CD4-positive, alpha-beta T cell (primary cell): ENCODE results near the gene PDZD8. TPM values are rescaled to one million over a fixed set of nuclear protein-coding genes. Genes with fewer than 3 reads are reported as not detected.

Experiments
- ATAC-seq: fragments of 200-7000 bp; cut with Tn5 transposase; one replicate; pipeline ENCODE4 v1.10.0; 2022; ENCODE audit warnings: mild to moderate bottlenecking; ENCODE audit not compliant: poor library complexity
- CTCF ChIA-PET: fragments of 350-600 bp; sonication (Branson Sonifier 250); formaldehyde crosslinking; loops from one replicate; lab custom pipeline; 2021; ENCODE audit warnings: antibody characterized with exemption, inconsistent platforms; lab: Charles Lee
- POLR2A ChIA-PET: fragments of 350-600 bp; sonication (Branson Sonifier 250); formaldehyde crosslinking; loops from one replicate; lab custom pipeline; 2021; ENCODE audit warnings: antibody characterized with exemption, inconsistent platforms; lab: Charles Lee
- DNase-seq, 14 experiments: peaks; one replicate each; pipeline ENCODE4 v3.0.0-alpha.2; 2013 to 2020; ENCODE audit warnings: mixed read lengths in 2 of 14
- H3K27ac ChIP-seq, 2 donors: one replicate each; pipeline versions ENCODE4 v1.5.1 to v1.7.0; 2013; ENCODE audit warnings: low read length in 2 of 2, low read depth in 1 of 2, mild to moderate bottlenecking in 1 of 2
- H3K27me3 ChIP-seq, 2 experiments: 1 replicate in 1 of 2; 2 replicates in 1 of 2; pipeline versions ENCODE4 v1.6.1 to v1.7.0; 2013; ENCODE audit warnings: low read length in 2 of 2, control low read depth in 1 of 2, mild to moderate bottlenecking in 1 of 2, moderate library complexity in 1 of 2; ENCODE audit not compliant: insufficient read depth in 2 of 2, control insufficient read depth in 1 of 2
- H3K36me3 ChIP-seq: one replicate; pipeline ENCODE4 v1.6.1; 2013; ENCODE audit warnings: low read length, control low read depth; ENCODE audit not compliant: insufficient read depth
- H3K4me1 ChIP-seq: one replicate; pipeline ENCODE4 v1.6.1; 2013; ENCODE audit warnings: low read length, control low read depth; ENCODE audit not compliant: insufficient read depth
- H3K4me3 ChIP-seq: one replicate; pipeline ENCODE4 v1.5.1; 2013; ENCODE audit warnings: mild to moderate bottlenecking, low read length, moderate library complexity
- H3K9me3 ChIP-seq, 2 experiments: 1 replicate in 1 of 2; 2 replicates in 1 of 2; pipeline versions ENCODE4 v1.6.1 to v1.7.0; 2013; ENCODE audit warnings: low read length in 2 of 2, mild to moderate bottlenecking in 2 of 2, control low read depth in 1 of 2, moderate library complexity in 1 of 2; ENCODE audit not compliant: control insufficient read depth in 1 of 2, insufficient read depth in 1 of 2
- H3K27ac Mint-ChIP-seq: one replicate; pipeline ENCODE4 v1.8.0; 2020; ENCODE audit warnings: mixed read lengths
- H3K27me3 Mint-ChIP-seq: one replicate; pipeline ENCODE4 v1.8.0; 2021; ENCODE audit warnings: mixed read lengths
- H3K36me3 Mint-ChIP-seq: one replicate; pipeline ENCODE4 v1.8.0; 2021; ENCODE audit warnings: low read depth, mixed read lengths
- H3K4me1 Mint-ChIP-seq: one replicate; pipeline ENCODE4 v1.8.0; 2021; ENCODE audit warnings: low read depth, mixed read lengths
- H3K4me3 Mint-ChIP-seq: one replicate; pipeline ENCODE4 v1.8.0; 2020; ENCODE audit warnings: mild to moderate bottlenecking, mixed read lengths
- H3K9me3 Mint-ChIP-seq: one replicate; pipeline ENCODE4 v1.8.0; 2020; ENCODE audit warnings: mixed read lengths
- intact Hi-C, 2 experiments: fragments of 100-400 bp; cut with DNase I in 1 of 2; cut with micrococcal nuclease in 1 of 2; formaldehyde crosslinking; loops; one replicate each; pipeline versions ENCODE4 v1.15.1 to v1.9.0; 2023 to 2025; cut with DNase I, micrococcal nuclease
- total RNA-seq, 174 experiments: library from RNA in 2 of 174; stranded (reverse) in 2 of 174; gene quantifications; one replicate each; pipeline ENCODE4 v1.2.3 and lab custom pipeline; 2021 to 2026
- TF ChIP-seq, protein P1 (sequence below): fragments of 200-600 bp; IDR thresholded peaks from one replicate; pipeline ENCODE4 v1.8.0; 2022; ENCODE audit warnings: antibody characterized with exemption, mild to moderate bottlenecking

The PDZD8 gene
- total RNA-seq, 2 experiments from 2014 or later = 25.2 to 31.1 TPM

GRCh38 chr10:117322260-117322659 is 53.0 kb downstream of the PDZD8 start:
- peaks cover 32% of the 10 kb centered on the region for H3K36me3 Mint-ChIP-seq
- ChIA-PET POLR2A (no interaction called here), CTCF (interaction anchor here (1.5 kb wide), 1 partner anchor 106 kb away, joined by 5 read pairs; no protein-coding TSS in a partner anchor)
- H3K4me3 Mint-ChIP-seq = no peak overlapping the region
- Histone ChIP-seq H3K36me3 (peaks cover 15% of the 10 kb centered on the region), H3K4me3 (no peak overlapping the region), H3K9me3 (no peaks in the 10 kb centered on the region), H3K27ac (no peak overlapping the region), H3K27me3 (no peaks in the 10 kb centered on the region), H3K4me1 (no peaks in the 10 kb centered on the region)
- H3K9me3 Mint-ChIP-seq = no peaks in the 10 kb centered on the region
- no peak for DNase-seq
- ATAC-seq = no peak
- no peak overlapping the region for H3K27ac Mint-ChIP-seq
- H3K27me3 Mint-ChIP-seq = no peaks in the 10 kb centered on the region
- peaks cover 12% of the 10 kb centered on the region for H3K4me1 Mint-ChIP-seq
- TF ChIP-seq, protein P1, sequence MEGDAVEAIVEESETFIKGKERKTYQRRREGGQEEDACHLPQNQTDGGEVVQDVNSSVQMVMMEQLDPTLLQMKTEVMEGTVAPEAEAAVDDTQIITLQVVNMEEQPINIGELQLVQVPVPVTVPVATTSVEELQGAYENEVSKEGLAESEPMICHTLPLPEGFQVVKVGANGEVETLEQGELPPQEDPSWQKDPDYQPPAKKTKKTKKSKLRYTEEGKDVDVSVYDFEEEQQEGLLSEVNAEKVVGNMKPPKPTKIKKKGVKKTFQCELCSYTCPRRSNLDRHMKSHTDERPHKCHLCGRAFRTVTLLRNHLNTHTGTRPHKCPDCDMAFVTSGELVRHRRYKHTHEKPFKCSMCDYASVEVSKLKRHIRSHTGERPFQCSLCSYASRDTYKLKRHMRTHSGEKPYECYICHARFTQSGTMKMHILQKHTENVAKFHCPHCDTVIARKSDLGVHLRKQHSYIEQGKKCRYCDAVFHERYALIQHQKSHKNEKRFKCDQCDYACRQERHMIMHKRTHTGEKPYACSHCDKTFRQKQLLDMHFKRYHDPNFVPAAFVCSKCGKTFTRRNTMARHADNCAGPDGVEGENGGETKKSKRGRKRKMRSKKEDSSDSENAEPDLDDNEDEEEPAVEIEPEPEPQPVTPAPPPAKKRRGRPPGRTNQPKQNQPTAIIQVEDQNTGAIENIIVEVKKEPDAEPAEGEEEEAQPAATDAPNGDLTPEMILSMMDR = no peak
- intact Hi-C loops = no loop called here

DNA sequence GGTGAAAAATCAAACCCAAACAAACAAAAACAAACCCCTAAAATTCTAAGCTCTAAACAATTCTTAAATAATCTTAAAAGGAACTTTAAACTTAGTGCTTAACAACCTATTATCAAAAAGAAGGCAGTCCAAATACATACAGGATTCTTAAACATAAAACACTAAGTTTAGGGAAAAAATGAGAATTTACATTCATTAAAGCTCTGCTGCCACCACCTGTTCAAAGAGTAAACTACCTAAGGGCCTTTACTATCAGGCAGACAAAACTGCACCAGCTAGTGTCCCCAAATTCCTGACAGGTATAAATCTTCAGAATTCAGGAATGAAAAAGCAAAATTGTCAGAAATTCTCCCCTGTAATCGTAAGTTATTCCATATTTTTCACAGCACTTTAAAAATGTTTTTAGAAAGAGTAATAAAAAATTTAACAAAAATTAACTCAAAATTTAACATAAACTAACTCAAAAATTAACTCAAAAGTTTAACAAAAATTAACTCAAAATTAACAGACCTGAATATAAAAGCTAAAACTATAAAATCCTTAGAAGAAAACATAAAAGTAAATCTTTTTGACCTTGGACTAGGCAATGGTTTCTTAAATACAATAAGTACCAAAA is 55.1 kb downstream of the PDZD8 start:
- TF ChIP-seq, protein P1 = peak; percentile 71
- Mint-ChIP-seq H3K27me3 (no peaks in the 10 kb centered on the region), H3K9me3 (no peaks in the 10 kb centered on the region), H3K4me1 (peaks cover 5% of the 10 kb centered on the region), H3K36me3 (peaks cover 30% of the 10 kb centered on the region), H3K4me3 (no peak overlapping the region), H3K27ac (no peak overlapping the region)
- ATAC-seq = peak; percentile 41
- Histone ChIP-seq H3K4me3 (no peak overlapping the region), H3K9me3 (no peaks in the 10 kb centered on the region), H3K27me3 (no peaks in the 10 kb centered on the region), H3K27ac (no peak overlapping the region), H3K36me3 (peaks cover 8% of the 10 kb centered on the region), H3K4me1 (no peaks in the 10 kb centered on the region)
- ChIA-PET POLR2A (interaction anchor here (0.7 to 2.5 kb wide), 2 partner anchors 93 to 103 kb away, joined by 3 to 12 read pairs; no protein-coding TSS in a partner anchor), CTCF (interaction anchor here (2.6 kb wide), 1 partner anchor 103 kb away, joined by 17 read pairs; no protein-coding TSS in a partner anchor)
- intact Hi-C loops = loop anchor here (1.0 kb wide), 2 partner anchors 103 to 104 kb away; no protein-coding TSS in a partner anchor
- peak in 3 of 14 experiments; percentile 21 to 45 (median 33) for DNase-seq

DNA sequence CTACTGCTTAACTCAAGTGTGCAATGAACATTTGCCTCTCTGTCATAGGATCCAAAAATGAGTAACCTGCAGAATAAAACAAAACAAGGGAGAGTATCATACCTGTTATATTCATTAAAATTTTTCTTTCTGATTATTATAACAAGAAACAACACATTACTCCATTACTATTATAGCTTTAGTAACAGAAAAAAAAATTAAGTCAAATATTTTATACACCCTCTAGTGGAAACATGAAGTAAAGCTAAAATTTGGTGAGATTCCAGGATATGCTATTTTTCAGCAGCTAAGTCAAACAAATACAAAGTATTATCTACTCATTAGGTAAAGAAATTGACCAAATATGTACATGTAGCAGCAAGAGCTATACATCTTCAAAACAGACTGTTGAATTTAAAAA is 56.3 kb downstream of the PDZD8 start:
- Histone ChIP-seq H3K9me3 (no peaks in the 10 kb centered on the region), H3K4me3 (no peak overlapping the region), H3K36me3 (peaks cover 8% of the 10 kb centered on the region), H3K4me1 (no peaks in the 10 kb centered on the region), H3K27me3 (no peaks in the 10 kb centered on the region), H3K27ac (no peak overlapping the region)
- Mint-ChIP-seq H3K27ac (no peak overlapping the region), H3K9me3 (no peaks in the 10 kb centered on the region), H3K4me3 (no peak overlapping the region), H3K36me3 (peaks cover 42% of the 10 kb centered on the region), H3K27me3 (no peaks in the 10 kb centered on the region), H3K4me1 (peaks cover 5% of the 10 kb centered on the region)
- intact Hi-C loops = no loop called here
- POLR2A ChIA-PET = interaction anchor here (0.7 to 2.5 kb wide), 3 partner anchors 69 to 108 kb away, joined by 3 to 12 read pairs (median 4); no protein-coding TSS in a partner anchor
- CTCF ChIA-PET = interaction anchor here (0.6 to 2.6 kb wide), 3 partner anchors 10 to 915 kb away, joined by 3 to 17 read pairs (median 5); no protein-coding TSS in a partner anchor
- TF ChIP-seq, protein P1 = peak; percentile 25
- DNase-seq (no peak), ATAC-seq (no peak)
